ENCODE data around the gene PDE1C. TPM values are rescaled to one million over a fixed set of nuclear protein-coding genes. Genes with fewer than 3 reads are reported as not detected.

PDE1C gene
- total and polyA plus RNA-seq, 11 donors: 35.3 to 307 (median 141) TPM

GRCh38 chr7:32022966-32023365 is 47.2 kb downstream of the PDE1C start:
- peaks cover 0 to 2% (median 0%) of the 10 kb centered on the region in 12 donors for H3K9me3 ChIP-seq
- ATAC-seq (no peak), DNase-seq (no peak)
- peaks cover 0 to 15% (median 0%) of the 10 kb centered on the region in 9 donors for H3K36me3 ChIP-seq
- H3K4me3 ChIP-seq: no peak overlapping the region
- peaks cover 0 to 44% (median 15%) of the 10 kb centered on the region in 12 donors for H3K4me1 ChIP-seq
- intact Hi-C loops (cut with DNase I): no loop called here
- WGBS, 4 donors: 52 to 80% (median 62%) methylated on average over 4 of the region's 4 CpGs
- no peak for TF ChIP-seq POLR2A (IDR thresholded peaks at IDR 0.05)
- TF ChIP-seq CTCF (IDR thresholded peaks at IDR 0.05): no peak
- no peaks in the 10 kb centered on the region for H3K27me3 ChIP-seq
- H3K27ac ChIP-seq: no peak overlapping the region

GRCh38 chr7:32020551-32021159 is 49.6 kb downstream of the PDE1C start:
- Histone ChIP-seq H3K36me3 (peaks cover 0 to 25% (median 3%) of the 10 kb centered on the region in 9 donors), H3K27me3 (no peaks in the 10 kb centered on the region), H3K27ac (peak overlapping the region in 5 of 12 donors; percentile 20 to 59 (median 25)), H3K4me3 (no peak overlapping the region), H3K4me1 (peaks cover 0 to 40% (median 13%) of the 10 kb centered on the region in 12 donors), H3K9me3 (peaks cover 0 to 9% (median 0%) of the 10 kb centered on the region in 12 donors)
- DNase-seq (no peak), ATAC-seq (peak; percentile 25 to 54 (median 46))
- TF ChIP-seq POLR2A (IDR thresholded peaks at IDR 0.05) (no peak), CTCF (IDR thresholded peaks at IDR 0.05) (no peak)
- 42 to 47% (median 44%) methylated on average over 2 of the region's 2 CpGs for WGBS, 4 donors
- intact Hi-C loops (cut with DNase I): no loop called here

GRCh38 chr7:32018845-32019578 is 51.2 kb downstream of the PDE1C start:
- intact Hi-C loops (cut with DNase I): no loop called here
- WGBS, 4 donors: 78 to 88% (median 83%) methylated on average over 2 of the region's 2 CpGs

More at GRCh38 chr7:32018845-32019578, 51.2 kb downstream of the PDE1C start:
- ATAC-seq: peak in 1 of 4 donors; percentile 31
- Histone ChIP-seq H3K4me3 (no peak overlapping the region), H3K27ac (no peak overlapping the region), H3K9me3 (peaks cover 0 to 9% (median 0%) of the 10 kb centered on the region in 12 donors), H3K27me3 (no peaks in the 10 kb centered on the region), H3K36me3 (peaks cover 0 to 18% (median 3%) of the 10 kb centered on the region in 9 donors), H3K4me1 (peaks cover 0 to 36% (median 11%) of the 10 kb centered on the region in 12 donors)
- no peak for DNase-seq
- no peak for TF ChIP-seq CTCF (IDR thresholded peaks at IDR 0.05)
- TF ChIP-seq POLR2A (IDR thresholded peaks at IDR 0.05): no peak
